HG02678 (cell line): Measurements from ENCODE around the gene ADAMTS2.

Experiments
- ATAC-seq: cut with Tn5 transposase; IDR thresholded peaks from one replicate; pipeline ENCODE4 v1.9.1; 2021; ENCODE audit warnings: mild to moderate bottlenecking, moderate library complexity; ENCODE audit not compliant: unreplicated experiment

ADAMTS2 gene

GRCh38 chr5:179134511-179134910, 210.8 kb downstream of the ADAMTS2 start:
- ATAC-seq, result no peak

DNA sequence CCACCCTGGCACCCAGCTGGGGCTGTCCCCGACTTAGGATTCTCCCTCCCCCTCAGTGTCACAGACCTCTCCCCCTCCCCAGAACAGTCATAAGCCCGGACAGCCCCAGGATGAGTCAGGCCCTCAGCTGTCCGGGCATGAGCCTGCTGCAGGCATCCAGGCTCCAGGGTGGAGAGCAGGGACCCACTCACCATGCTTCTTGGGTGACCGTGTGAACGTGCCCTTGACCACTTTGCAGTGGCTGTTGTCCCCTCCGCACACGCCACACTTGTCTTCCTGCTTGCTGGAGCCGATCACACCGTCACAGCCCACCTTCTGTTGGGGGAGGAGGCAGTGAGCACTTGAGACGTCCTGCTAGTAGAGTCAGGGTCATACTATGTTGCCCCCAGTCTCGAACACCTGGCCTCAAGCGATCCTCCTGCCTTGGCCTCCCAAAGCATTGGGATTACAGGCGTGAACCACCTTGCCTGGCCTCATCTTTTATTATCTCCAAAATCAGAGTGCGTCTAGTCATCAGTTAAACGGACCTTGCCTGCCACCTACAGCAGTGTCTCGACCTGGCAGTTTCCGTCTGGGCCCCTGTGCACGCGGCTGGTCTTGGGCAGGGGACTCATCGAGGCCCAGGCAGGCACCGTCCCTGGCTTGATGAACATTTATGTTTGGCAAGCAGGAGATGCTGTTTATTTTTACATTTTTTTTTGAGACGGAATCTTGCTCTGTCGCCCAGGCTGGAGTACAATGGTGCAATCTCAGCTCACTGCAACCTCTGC, 212.5 kb downstream of the ADAMTS2 start:
- no peak for ATAC-seq

- ATAC-seq, result no peak
Observed at GRCh38 chr5:179131886-179132585, 213.2 kb downstream of the ADAMTS2 start.

GRCh38 chr5:179131321-179131835, 213.9 kb downstream of the ADAMTS2 start:
- ATAC-seq, result no peak

DNA sequence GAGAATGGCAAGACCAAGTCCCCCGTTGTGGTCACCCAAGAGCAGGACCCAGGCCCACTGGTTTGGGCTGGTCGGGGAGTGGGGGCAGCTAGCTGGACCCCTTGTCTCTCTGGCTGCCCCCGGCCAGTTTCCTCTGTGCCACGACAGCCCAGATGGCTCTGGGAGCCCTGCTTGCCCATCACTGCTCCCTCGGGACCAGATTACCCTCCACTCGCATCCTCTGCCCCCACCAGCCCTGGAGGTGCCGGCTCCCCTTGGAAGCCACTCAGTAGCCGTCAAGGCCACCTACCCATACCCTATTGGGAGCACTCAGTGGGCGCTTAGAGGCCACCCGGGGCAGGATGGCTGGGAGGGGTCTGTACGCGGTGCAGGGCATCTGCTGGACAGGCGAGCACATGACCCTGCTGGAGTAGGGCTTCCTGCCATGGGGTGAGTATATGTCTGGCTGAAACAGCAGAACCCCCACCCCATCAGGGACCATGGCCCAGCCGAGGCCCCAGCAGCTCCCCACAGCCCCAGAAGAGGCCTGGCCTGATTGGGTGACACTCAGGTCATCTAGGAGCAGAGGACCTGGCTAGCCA, 215.1 kb downstream of the ADAMTS2 start:
- ATAC-seq, result no peak

GRCh38 chr5:179129607-179130071, 215.6 kb downstream of the ADAMTS2 start:
- no peak for ATAC-seq

GRCh38 chr5:179128976-179129375, 216.3 kb downstream of the ADAMTS2 start:
- no peak for ATAC-seq

DNA sequence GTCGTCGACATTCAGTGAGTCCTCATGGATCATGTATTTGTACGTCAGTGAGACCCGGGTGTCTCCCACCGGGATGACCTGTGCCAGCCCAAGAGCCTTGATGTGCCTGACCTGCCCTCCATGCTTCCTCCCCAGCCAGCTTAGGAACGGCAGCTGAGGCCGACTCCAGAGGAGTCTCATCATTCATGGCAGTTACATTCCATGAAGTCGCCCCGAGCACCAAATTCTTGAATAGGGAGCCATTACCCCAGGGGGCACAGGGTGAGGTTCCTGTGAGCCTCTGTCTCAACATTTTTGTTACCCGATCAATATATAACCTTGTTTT, 217.3 kb downstream of the ADAMTS2 start:
- ATAC-seq, result no peak

GRCh38 chr5:179127136-179128040, 217.9 kb downstream of the ADAMTS2 start:
- no peak for ATAC-seq

DNA sequence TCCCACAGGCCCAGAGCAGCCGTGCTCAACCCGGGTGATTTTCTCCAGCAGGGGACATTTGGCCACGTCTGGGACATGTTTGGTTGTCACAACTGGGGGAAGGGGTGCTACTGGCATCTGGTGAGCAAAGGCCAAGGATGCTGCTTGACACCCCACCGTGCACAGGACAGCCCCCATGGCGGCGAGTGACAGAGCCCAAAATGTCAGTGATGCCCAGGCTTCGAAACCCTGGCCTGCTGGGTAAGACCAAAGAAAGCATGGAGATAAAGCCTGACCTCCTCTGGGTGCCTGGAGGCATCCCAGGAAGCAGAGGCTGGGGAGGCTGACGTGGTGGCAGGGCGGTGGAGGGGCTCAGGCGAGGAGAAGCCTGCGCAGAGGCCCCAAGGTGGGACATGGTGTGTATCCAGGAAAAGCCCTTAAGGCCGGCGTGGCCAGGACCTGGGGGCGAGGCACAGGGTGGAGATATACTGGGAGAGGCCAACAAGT, 218.7 kb downstream of the ADAMTS2 start:
- no peak for ATAC-seq

DNA sequence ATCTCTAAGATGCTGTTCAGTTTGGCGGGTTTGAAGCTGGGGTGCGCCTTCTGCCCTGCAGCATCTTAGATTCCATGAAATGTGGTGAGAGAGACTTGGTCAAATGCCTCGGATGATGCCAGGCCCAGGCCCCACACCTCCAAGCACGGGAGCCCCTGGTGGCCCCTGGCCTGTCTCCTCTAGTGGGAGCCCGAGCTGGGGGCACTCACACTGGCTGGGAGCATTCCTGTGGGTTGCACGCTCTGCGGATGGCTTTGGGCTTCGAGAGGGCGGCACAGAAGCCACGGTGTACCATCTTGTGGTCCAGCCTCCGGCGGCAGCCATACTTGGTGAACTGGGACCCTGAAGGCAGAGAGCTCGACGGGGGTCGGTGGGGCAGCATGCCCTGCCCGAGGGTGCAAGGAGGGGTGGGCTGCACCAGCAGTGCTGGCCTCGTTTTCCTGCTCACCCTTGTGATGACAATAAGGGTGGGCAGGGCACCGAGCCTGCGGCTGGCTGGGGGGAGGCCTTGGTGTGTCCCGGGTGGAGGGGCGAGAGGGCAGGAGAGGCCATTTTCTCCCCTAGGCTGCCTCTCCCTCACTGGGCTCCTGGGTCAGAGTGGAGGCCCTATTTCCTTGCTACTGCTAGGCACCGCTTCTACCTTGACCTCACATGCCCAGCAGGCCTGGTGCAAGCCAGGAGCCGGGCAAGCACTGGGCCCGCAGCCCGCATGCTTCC, 219.3 kb downstream of the ADAMTS2 start:
- ATAC-seq, result no peak

DNA sequence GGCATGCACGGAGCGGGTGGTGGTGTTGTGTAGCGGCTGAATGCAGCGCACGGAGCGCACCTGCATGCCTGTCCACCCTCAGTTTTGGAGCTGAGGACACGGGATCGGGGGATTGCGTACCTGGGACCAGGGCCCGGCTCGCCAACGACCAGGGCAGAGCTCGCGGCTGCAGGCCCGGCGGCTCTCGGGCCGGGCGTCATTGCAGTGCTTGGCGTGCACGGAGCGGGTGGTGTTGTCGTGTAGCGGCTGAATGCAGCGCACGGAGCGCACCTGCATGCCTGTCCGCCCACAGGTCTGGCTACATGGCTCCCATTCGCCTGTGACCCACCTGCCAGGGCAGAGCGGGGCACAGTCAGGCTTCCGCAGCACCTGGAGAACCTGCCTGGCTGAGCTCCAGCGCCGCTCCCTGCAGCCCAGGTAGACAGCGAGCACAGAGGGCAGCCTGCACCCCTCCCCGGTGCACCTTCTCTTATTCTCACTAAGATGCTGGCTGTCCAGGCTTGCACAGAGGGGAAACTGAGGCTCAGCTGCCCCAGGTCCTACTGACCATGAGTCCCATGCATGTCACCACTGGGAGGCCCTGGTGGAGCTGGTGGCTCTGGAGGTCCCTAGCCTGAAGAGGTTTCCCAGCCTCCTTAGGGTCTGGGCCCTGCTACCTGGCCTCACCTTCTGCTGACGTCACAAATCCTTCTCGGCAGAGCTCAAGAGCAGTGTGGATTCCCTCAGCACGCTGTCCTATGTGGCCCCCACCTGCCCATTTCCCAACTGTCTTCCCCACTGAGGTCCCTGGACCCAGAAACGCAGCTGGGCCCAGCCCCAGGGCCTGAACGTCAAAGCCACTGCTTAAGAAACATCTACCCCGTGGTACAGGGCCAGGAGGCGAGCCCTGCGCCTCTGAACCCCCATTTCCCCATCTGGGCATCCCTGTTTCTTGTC, 220.1 kb downstream of the ADAMTS2 start:
- ATAC-seq, result no peak

- ATAC-seq, result no peak
Observed at GRCh38 chr5:179124273-179124852, 220.9 kb downstream of the ADAMTS2 start.

GRCh38 chr5:179123491-179124272, 221.6 kb downstream of the ADAMTS2 start:
- no peak for ATAC-seq

- no peak for ATAC-seq
Observed at GRCh38 chr5:179123109-179123426, 222.2 kb downstream of the ADAMTS2 start.

- no peak for ATAC-seq
Observed at GRCh38 chr5:179122411-179123108, 222.7 kb downstream of the ADAMTS2 start.

DNA sequence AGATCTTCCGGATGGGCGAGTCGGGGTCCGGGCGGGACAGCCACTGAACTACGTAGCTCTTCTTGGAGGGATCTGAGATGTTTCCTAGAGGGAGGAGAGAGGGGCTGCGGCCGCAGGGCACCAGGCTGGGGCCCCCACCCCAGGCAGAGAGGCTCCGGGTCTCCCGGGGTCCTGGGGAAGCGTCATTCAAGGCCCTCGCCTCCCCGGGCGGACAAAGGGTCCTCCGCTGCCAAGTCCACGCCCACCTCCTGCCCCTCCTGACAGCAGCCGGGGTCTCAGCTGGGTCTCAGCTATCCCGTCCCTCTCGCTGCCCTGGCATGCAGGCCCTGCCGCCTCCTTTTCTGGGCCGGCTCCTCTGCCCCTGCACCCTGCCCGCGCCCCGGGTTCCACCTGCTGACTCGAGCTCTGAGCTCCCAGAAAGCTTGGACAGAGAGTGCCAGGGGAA, 223.6 kb downstream of the ADAMTS2 start:
- no peak for ATAC-seq
